OCI-LY1 (cell line): ENCODE measurements around the gene PRKACA.
"Not testable (repeated sequence)": the region's sequence is repeated elsewhere in the genome, so short reads cannot be mapped to it uniquely, and the experiment has no call there.

ENCODE experiments used
- EZH2 ChIP-seq: fragments of 200-600 bp; sonication (generic), shearing (Covaris generic); IDR thresholded peaks from 2 replicates; pipeline ENCODE4 v1.8.0; 2017; ENCODE audit warnings: borderline replicate concordance, mixed run types, mild to moderate bottlenecking, antibody characterized with exemption, low read length, moderate library complexity, mixed read lengths
- TF ChIP-seq, protein P1 (sequence below): fragments of 200-600 bp; sonication (generic), shearing (Covaris generic); IDR thresholded peaks from 2 replicates; pipeline ENCODE4 v1.5.1; 2017; ENCODE audit warnings: mild to moderate bottlenecking, antibody characterized with exemption, low read length, moderate library complexity, mixed read lengths

GRCh38 chr19:14146169-14146568 lies 28.6 kb upstream of the PRKACA start:
- TF ChIP-seq, protein P1, sequence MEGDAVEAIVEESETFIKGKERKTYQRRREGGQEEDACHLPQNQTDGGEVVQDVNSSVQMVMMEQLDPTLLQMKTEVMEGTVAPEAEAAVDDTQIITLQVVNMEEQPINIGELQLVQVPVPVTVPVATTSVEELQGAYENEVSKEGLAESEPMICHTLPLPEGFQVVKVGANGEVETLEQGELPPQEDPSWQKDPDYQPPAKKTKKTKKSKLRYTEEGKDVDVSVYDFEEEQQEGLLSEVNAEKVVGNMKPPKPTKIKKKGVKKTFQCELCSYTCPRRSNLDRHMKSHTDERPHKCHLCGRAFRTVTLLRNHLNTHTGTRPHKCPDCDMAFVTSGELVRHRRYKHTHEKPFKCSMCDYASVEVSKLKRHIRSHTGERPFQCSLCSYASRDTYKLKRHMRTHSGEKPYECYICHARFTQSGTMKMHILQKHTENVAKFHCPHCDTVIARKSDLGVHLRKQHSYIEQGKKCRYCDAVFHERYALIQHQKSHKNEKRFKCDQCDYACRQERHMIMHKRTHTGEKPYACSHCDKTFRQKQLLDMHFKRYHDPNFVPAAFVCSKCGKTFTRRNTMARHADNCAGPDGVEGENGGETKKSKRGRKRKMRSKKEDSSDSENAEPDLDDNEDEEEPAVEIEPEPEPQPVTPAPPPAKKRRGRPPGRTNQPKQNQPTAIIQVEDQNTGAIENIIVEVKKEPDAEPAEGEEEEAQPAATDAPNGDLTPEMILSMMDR: not testable (repeated sequence)
- TF ChIP-seq EZH2: not testable (repeated sequence)
